ENCODE data around the gene LGR4.

DNA sequence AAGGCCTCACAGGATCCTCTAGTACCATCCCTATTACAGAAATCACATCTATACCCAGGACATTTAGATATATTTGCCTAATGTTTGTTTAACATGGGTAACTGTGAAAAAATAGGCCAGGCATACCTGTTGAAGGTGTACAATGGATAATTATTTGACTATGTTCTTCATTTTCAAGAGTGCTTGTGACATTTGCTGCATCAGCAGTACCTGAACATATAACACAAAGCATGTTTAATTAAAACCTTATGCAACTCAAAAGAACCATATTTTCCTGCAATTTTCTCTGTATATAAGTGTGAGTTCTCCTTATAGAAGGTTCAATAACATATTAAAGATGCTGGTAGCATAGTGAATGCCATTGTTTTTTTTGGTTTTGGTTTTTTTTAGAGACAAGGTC lies 101.1 kb downstream of the LGR4 start:
- TF ChIP-seq POLR2A (IDR thresholded peaks at IDR 0.05; ENCODE audit: low read depth, low read length) (no peak), POLR2AphosphoS5 (IDR thresholded peaks at IDR 0.05; ENCODE audit: low read depth, low read length) (no peak)
